Fibroblast of lung (primary cell): ENCODE data around the gene ERH. TPM values are rescaled to one million over a fixed set of nuclear protein-coding genes. Genes with fewer than 3 reads are reported as not detected.

Source experiments
- DNase-seq, 2 donors: peaks; one replicate each; pipeline versions ENCODE4 v3.0.0 to v3.0.0-alpha.2; 2010; ENCODE audit warnings: low read depth in 2 of 2
- H2AFZ ChIP-seq: 2 replicates; pipeline ENCODE4 v1.5.1; 2012; ENCODE audit warnings: low read length, control low read depth, inconsistent platforms
- H3K27ac ChIP-seq: 2 replicates; pipeline ENCODE4 v1.5.1; 2011; ENCODE audit warnings: low read length, control low read depth; ENCODE audit not compliant: insufficient read depth
- H3K27me3 ChIP-seq: 2 replicates; pipeline ENCODE4 v1.5.1; 2011; ENCODE audit warnings: mild to moderate bottlenecking, low read length; ENCODE audit not compliant: control insufficient read depth, insufficient read depth
- H3K36me3 ChIP-seq: 2 replicates; pipeline ENCODE4 v1.5.1; 2011; ENCODE audit warnings: low read length; ENCODE audit not compliant: control insufficient read depth, insufficient read depth
- H3K4me1 ChIP-seq: 2 replicates; pipeline ENCODE4 v1.5.1; 2011; ENCODE audit warnings: low read length; ENCODE audit not compliant: control insufficient read depth, insufficient read depth; ENCODE audit errors: extremely low read depth
- H3K4me2 ChIP-seq: 2 replicates; pipeline ENCODE4 v1.5.1; 2011; ENCODE audit warnings: low read length, control low read depth; ENCODE audit not compliant: insufficient read depth; ENCODE audit errors: extremely low read depth
- H3K4me3 ChIP-seq, 4 experiments: fragments of 200-600 bp in 1 of 4; sonication (generic) in 1 of 4; replicated peaks in 1 of 4; 2 replicates each; pipeline ENCODE4 v1.5.1; 2011 to 2016; ENCODE audit warnings: low read length in 4 of 4, low read depth in 3 of 4, mild to moderate bottlenecking in 3 of 4, control low read depth in 2 of 4, inconsistent platforms in 1 of 4, mixed read lengths in 1 of 4; ENCODE audit not compliant: insufficient read depth in 1 of 4; ENCODE audit errors: control extremely low read depth in 1 of 4
- H3K79me2 ChIP-seq: 2 replicates; pipeline ENCODE4 v1.5.1; 2012; ENCODE audit warnings: mild to moderate bottlenecking, low read length, inconsistent platforms; ENCODE audit not compliant: control insufficient read depth, insufficient read depth
- H3K9ac ChIP-seq: 2 replicates; pipeline ENCODE4 v1.5.1; 2011; ENCODE audit warnings: mild to moderate bottlenecking, low read length, control low read depth; ENCODE audit not compliant: insufficient read depth
- H3K9me3 ChIP-seq: 2 replicates; pipeline ENCODE4 v1.5.1; 2012; ENCODE audit warnings: low read depth, low read length; ENCODE audit not compliant: control insufficient read depth, insufficient read depth
- H4K20me1 ChIP-seq: 2 replicates; pipeline ENCODE4 v1.5.1; 2011; ENCODE audit warnings: low read length; ENCODE audit not compliant: control insufficient read depth, insufficient read depth; ENCODE audit errors: extremely low read depth
- EZH2 ChIP-seq: IDR thresholded peaks from 2 replicates; pipeline ENCODE4 v1.5.1; 2012; ENCODE audit warnings: low read length, control low read depth, mild to moderate bottlenecking; ENCODE audit errors: missing control alignments
- polyA plus RNA-seq, 2 donors: library from polyadenylated mRNA; depleted of rRNA in 1 of 2; stranded (reverse) in 1 of 2; unstranded in 1 of 2; fragments of >200 nt; gene quantifications; 2 replicates each; pipeline ENCODE4 v1.2.1, GENCODE V29; 2011 to 2012; ENCODE audit warnings: missing spikeins in 1 of 2
- total RNA-seq: library from RNA; depleted of rRNA; stranded (reverse); fragments of >200 nt; gene quantifications from 2 replicates; pipeline ENCODE4 v1.2.1, GENCODE V29; 2014
- TF ChIP-seq, protein P1 (sequence below), 2 donors: IDR thresholded peaks in 1 of 2; conservative IDR thresholded peaks in 1 of 2; 1 replicate in 1 of 2; 2 replicates in 1 of 2; pipeline ENCODE4 v1.5.1; 2011 to 2012; ENCODE audit warnings: low read length in 2 of 2, control low read depth in 1 of 2, inconsistent platforms in 1 of 2, low read depth in 1 of 2, mild to moderate bottlenecking in 1 of 2

The ERH gene
- total and polyA plus RNA-seq, 2 donors (not counting 1 experiment from before 2014, with no cell fraction given) = 182 to 190 TPM

- Histone ChIP-seq H3K27ac (no peak overlapping the region), H3K79me2 (no peaks in the 10 kb centered on the region), H3K27me3 (no peaks in the 10 kb centered on the region), H3K36me3 (peaks cover 2% of the 10 kb centered on the region), H2AFZ (no peak overlapping the region), H3K9ac (no peak overlapping the region), H4K20me1 (no peaks in the 10 kb centered on the region), H3K4me1 (no peaks in the 10 kb centered on the region), H3K4me2 (no peak overlapping the region), H3K4me3 (no peak overlapping the region), H3K9me3 (no peaks in the 10 kb centered on the region)
- no peak for DNase-seq
- TF ChIP-seq, protein P1, sequence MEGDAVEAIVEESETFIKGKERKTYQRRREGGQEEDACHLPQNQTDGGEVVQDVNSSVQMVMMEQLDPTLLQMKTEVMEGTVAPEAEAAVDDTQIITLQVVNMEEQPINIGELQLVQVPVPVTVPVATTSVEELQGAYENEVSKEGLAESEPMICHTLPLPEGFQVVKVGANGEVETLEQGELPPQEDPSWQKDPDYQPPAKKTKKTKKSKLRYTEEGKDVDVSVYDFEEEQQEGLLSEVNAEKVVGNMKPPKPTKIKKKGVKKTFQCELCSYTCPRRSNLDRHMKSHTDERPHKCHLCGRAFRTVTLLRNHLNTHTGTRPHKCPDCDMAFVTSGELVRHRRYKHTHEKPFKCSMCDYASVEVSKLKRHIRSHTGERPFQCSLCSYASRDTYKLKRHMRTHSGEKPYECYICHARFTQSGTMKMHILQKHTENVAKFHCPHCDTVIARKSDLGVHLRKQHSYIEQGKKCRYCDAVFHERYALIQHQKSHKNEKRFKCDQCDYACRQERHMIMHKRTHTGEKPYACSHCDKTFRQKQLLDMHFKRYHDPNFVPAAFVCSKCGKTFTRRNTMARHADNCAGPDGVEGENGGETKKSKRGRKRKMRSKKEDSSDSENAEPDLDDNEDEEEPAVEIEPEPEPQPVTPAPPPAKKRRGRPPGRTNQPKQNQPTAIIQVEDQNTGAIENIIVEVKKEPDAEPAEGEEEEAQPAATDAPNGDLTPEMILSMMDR (conservative IDR thresholded peaks at IDR 0.05 in 1 of 2, IDR thresholded peaks at IDR 0.05 in 1 of 2; ENCODE audit: low read depth in 1 of 2, low read length in 2 of 2) = no peak
- TF ChIP-seq EZH2 = no peak
Measured at GRCh38 chr14:69373104-69373503, 25.0 kb downstream of the ERH start.

DNA sequence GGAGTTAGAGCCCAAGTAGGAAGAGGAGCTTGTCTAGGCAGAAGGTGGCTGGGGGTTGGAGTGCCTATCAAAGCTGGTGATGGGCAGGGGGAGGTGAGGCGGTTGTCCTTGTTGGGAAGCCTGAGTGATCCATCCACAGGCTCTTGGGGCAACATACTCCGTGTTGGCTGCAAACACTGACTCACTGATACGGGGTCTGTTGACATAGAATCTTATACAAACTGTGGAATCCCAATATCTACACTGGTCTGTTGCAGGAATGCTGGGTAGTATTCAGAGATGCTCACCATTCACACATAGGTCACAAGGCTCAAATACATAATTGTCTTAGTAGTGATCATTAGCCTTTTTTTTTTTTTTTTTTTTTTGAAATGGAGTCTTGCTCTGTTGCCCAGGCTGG is 26.0 kb downstream of the ERH start:
- H2AFZ ChIP-seq = no peak overlapping the region
- H4K20me1 ChIP-seq = no peaks in the 10 kb centered on the region
- H3K9me3 ChIP-seq = no peaks in the 10 kb centered on the region
- H3K27me3 ChIP-seq = no peaks in the 10 kb centered on the region
- no peak overlapping the region for H3K27ac ChIP-seq
- H3K4me3 ChIP-seq = no peak overlapping the region
- no peaks in the 10 kb centered on the region for H3K4me1 ChIP-seq
- no peak overlapping the region for H3K9ac ChIP-seq
- no peaks in the 10 kb centered on the region for H3K79me2 ChIP-seq
- TF ChIP-seq EZH2 = no peak
- TF ChIP-seq, protein P1 (conservative IDR thresholded peaks at IDR 0.05 in 1 of 2, IDR thresholded peaks at IDR 0.05 in 1 of 2; ENCODE audit: low read depth in 1 of 2, low read length in 2 of 2) = no peak
- peaks cover 2% of the 10 kb centered on the region for H3K36me3 ChIP-seq
- DNase-seq = no peak
- H3K4me2 ChIP-seq = no peak overlapping the region

- Histone ChIP-seq H2AFZ (no peak overlapping the region), H3K36me3 (no peaks in the 10 kb centered on the region), H3K4me1 (no peaks in the 10 kb centered on the region), H3K4me3 (no peak overlapping the region), H4K20me1 (no peaks in the 10 kb centered on the region), H3K9ac (no peak overlapping the region), H3K4me2 (no peak overlapping the region), H3K79me2 (no peaks in the 10 kb centered on the region), H3K9me3 (no peaks in the 10 kb centered on the region), H3K27ac (no peak overlapping the region), H3K27me3 (no peaks in the 10 kb centered on the region)
- TF ChIP-seq, protein P1 (conservative IDR thresholded peaks at IDR 0.05 in 1 of 2, IDR thresholded peaks at IDR 0.05 in 1 of 2; ENCODE audit: low read depth in 1 of 2, low read length in 2 of 2) = no peak
- no peak for TF ChIP-seq EZH2
- no peak for DNase-seq
Measured at GRCh38 chr14:69370061-69370460, 28.0 kb downstream of the ERH start.
